Gastroesophageal sphincter (tissue), 4 donors: ENCODE data around the gene STK24. TPM values are rescaled to one million over a fixed set of nuclear protein-coding genes. Genes with fewer than 3 reads are reported as not detected.

ENCODE experiments used
- ATAC-seq: fragments of 150-250 bp; one replicate; pipeline ENCODE4 v1.9.1; 2016; ENCODE audit warnings: mild to moderate bottlenecking, moderate library complexity
- H3K27ac ChIP-seq, 4 donors: fragments of 200-600 bp; sonication (generic) in 3 of 4; 1 replicate in 3 of 4; 2 replicates in 1 of 4; pipeline ENCODE4 v1.5.1; 2016 to 2019
- H3K27me3 ChIP-seq: fragments of 200-600 bp; sonication (generic); one replicate; pipeline ENCODE4 v1.5.1; 2019
- H3K36me3 ChIP-seq, 2 donors: fragments of 200-600 bp; sonication (generic); one replicate each; pipeline ENCODE4 v1.5.1; 2019; ENCODE audit warnings: control low read depth in 1 of 2
- H3K4me1 ChIP-seq, 3 donors: fragments of 200-600 bp; sonication (generic); 1 replicate in 2 of 3; 2 replicates in 1 of 3; pipeline ENCODE4 v1.5.1; 2016 to 2019; ENCODE audit warnings: control low read depth in 2 of 3
- H3K4me3 ChIP-seq, 2 donors: fragments of 200-600 bp; sonication (generic); one replicate each; pipeline ENCODE4 v1.5.1; 2019; ENCODE audit warnings: mild to moderate bottlenecking in 1 of 2, moderate library complexity in 1 of 2
- H3K9me3 ChIP-seq, 3 donors: fragments of 200-600 bp; sonication (generic); one replicate each; pipeline ENCODE4 v1.5.1; 2017 to 2019; ENCODE audit warnings: control low read depth in 2 of 3
- CTCF ChIP-seq, 4 experiments: fragments of 200-600 bp in 2 of 4; fragments of 450-650 bp in 2 of 4; sonication (generic) in 1 of 4; IDR thresholded peaks; one replicate each; pipeline ENCODE4 v1.5.1; 2017 to 2019; ENCODE audit warnings: antibody characterized with exemption in 4 of 4, mild to moderate bottlenecking in 2 of 4, moderate library complexity in 2 of 4
- EP300 ChIP-seq: sonication (generic); formaldehyde crosslinking; IDR thresholded peaks from one replicate; pipeline ENCODE4 v1.6.1; 2017; ENCODE audit warnings: antibody characterized with exemption, mild to moderate bottlenecking
- POLR2A ChIP-seq, 2 donors: fragments of 450-650 bp; IDR thresholded peaks; one replicate each; pipeline ENCODE4 v1.6.1; 2017; ENCODE audit warnings: antibody characterized with exemption in 2 of 2, mild to moderate bottlenecking in 2 of 2, moderate library complexity in 1 of 2
- POLR2AphosphoS5 ChIP-seq: sonication (generic); formaldehyde crosslinking; IDR thresholded peaks from one replicate; pipeline ENCODE4 v1.6.1; 2017; ENCODE audit warnings: antibody characterized with exemption
- WGBS, 2 donors: methylation state at CpG; one replicate each; pipeline ENCODE4 v1.1.5; 2018; ENCODE audit warnings: low coverage in 1 of 2; 5-methylcytosine and 5-hydroxymethylcytosine counted together
- total RNA-seq, 4 donors: library from RNA; depleted of rRNA; stranded (reverse); fragments of >200 nt; gene quantifications; one replicate each; pipeline ENCODE4 v1.1.0, GENCODE V29; 2016

STK24 gene
- total RNA-seq, 4 donors from 2014 or later, result 60.2 to 157 (median 102) TPM

- TF ChIP-seq POLR2A (IDR thresholded peaks at IDR 0.05) (no peak), EP300 (no peak), POLR2AphosphoS5 (no peak)
- Histone ChIP-seq H3K4me1 (peaks cover 0 to 42% (median 7%) of the 10 kb centered on the region in 3 donors), H3K27ac (peak overlapping the region in 2 of 4 donors; percentile 7 to 53), H3K4me3 (no peak overlapping the region), H3K36me3 (no peaks in the 10 kb centered on the region), H3K9me3 (no peaks in the 10 kb centered on the region), H3K27me3 (no peaks in the 10 kb centered on the region)
- ATAC-seq, result no peak
- WGBS, 2 donors, result 8 to 42% methylated on average over 1 to 2 of the region's 2 CpGs
These were observed 5.2 kb upstream of the STK24 start for GRCh38 chr13:98581971-98582702.

- Histone ChIP-seq H3K4me3 (no peak overlapping the region), H3K9me3 (no peaks in the 10 kb centered on the region), H3K4me1 (peaks cover 0 to 42% (median 7%) of the 10 kb centered on the region in 3 donors), H3K36me3 (no peaks in the 10 kb centered on the region), H3K27me3 (no peaks in the 10 kb centered on the region), H3K27ac (peak overlapping the region in 1 of 4 donors; percentile 53)
- TF ChIP-seq POLR2A (IDR thresholded peaks at IDR 0.05), result no peak
- no peak for TF ChIP-seq POLR2AphosphoS5
- TF ChIP-seq EP300, result no peak
- TF ChIP-seq CTCF (IDR thresholded peaks at IDR 0.05), result no peak
- ATAC-seq, result no peak
- WGBS, 2 donors, result 80 to 90% methylated on average over 1 to 2 of the region's 2 CpGs
These were observed 4.5 kb upstream of the STK24 start for GRCh38 chr13:98581381-98581780.

- Histone ChIP-seq H3K27me3 (no peaks in the 10 kb centered on the region), H3K36me3 (no peaks in the 10 kb centered on the region), H3K4me3 (no peak overlapping the region), H3K4me1 (peaks cover 0 to 41% (median 7%) of the 10 kb centered on the region in 3 donors), H3K27ac (no peak overlapping the region), H3K9me3 (no peaks in the 10 kb centered on the region)
- no peak for TF ChIP-seq POLR2AphosphoS5
- no peak for TF ChIP-seq EP300
- no peak for TF ChIP-seq POLR2A (IDR thresholded peaks at IDR 0.05)
- TF ChIP-seq CTCF (IDR thresholded peaks at IDR 0.05), result no peak
- WGBS, 2 donors, result 82 to 83% methylated on average over 1 to 2 of the region's 2 CpGs
- ATAC-seq, result no peak
These were observed 3.5 kb upstream of the STK24 start for GRCh38 chr13:98580420-98580819.

GRCh38 chr13:98577836-98578285 lies 954 bp upstream of the STK24 start:
- peaks cover 0 to 55% (median 20%) of the 10 kb centered on the region in 3 donors for H3K4me1 ChIP-seq
- H3K4me3 ChIP-seq, result peak overlapping the region; percentile 85 to 94
- H3K9me3 ChIP-seq, result no peaks in the 10 kb centered on the region
- 37 to 38% methylated on average over 9 to 10 of the region's 13 CpGs for WGBS, 2 donors
- H3K27me3 ChIP-seq, result no peaks in the 10 kb centered on the region
- no peaks in the 10 kb centered on the region for H3K36me3 ChIP-seq
- TF ChIP-seq POLR2AphosphoS5, result no peak
- peak overlapping the region; percentile 97 to 100 (median 98) for H3K27ac ChIP-seq
- ATAC-seq, result no peak

GRCh38 chr13:98576200-98576945 lies 534 bp downstream of the STK24 start:
- peaks cover 0 to 60% (median 29%) of the 10 kb centered on the region in 3 donors for H3K4me1 ChIP-seq
- H3K9me3 ChIP-seq, result no peaks in the 10 kb centered on the region
- H3K36me3 ChIP-seq, result no peaks in the 10 kb centered on the region
- H3K27ac ChIP-seq, result peak overlapping the region; percentile 97 to 100 (median 98)
- TF ChIP-seq POLR2AphosphoS5 (no peak), CTCF (IDR thresholded peaks at IDR 0.05) (no peak), EP300 (no peak), POLR2A (IDR thresholded peaks at IDR 0.05) (no peak)
- ATAC-seq, result peak; percentile 44
- no peaks in the 10 kb centered on the region for H3K27me3 ChIP-seq
- WGBS, 2 donors, result no CpG with 5 or more reads among the region's 98 CpGs
- H3K4me3 ChIP-seq, result peak overlapping the region; percentile 94 to 99
